ENCODE data around the gene VWF.

- TF ChIP-seq CTCF (IDR thresholded peaks at IDR 0.05), result no peak
- TF ChIP-seq EZH2 (IDR thresholded peaks at IDR 0.05; ENCODE audit: borderline replicate concordance, insufficient read depth, low read depth, low read length, poor library complexity, severe bottlenecking), result no peak
Measured at GRCh38 chr12:5901416-5901815, 223.1 kb downstream of the VWF start.
